GM21619 (cell line): ENCODE measurements around the gene SPA17.

Experiments used
- ATAC-seq: cut with Tn5 transposase; IDR thresholded peaks from one replicate; pipeline ENCODE4 v1.9.1; 2021; ENCODE audit not compliant: unreplicated experiment

Gene SPA17

DNA sequence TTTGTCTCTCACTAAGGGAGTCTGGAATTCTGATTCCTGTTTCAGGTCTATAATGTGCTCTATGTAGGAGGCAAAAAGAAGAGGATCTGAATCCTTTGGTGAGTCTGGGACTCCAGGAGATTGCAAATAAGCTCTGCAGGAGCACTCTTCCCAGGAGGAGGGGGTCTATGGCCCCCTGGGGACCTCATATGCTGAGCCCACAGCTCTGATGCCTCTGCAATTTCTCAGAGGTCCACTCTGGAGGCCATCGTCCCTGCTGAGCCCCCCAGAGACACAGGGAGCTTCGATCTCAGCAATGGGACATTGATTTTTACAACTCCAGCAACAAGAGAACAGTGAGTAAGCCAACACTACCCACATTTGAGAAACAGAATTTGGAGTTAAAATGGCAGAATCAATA, 45.8 kb downstream of the SPA17 start:
- ATAC-seq: no peak

DNA sequence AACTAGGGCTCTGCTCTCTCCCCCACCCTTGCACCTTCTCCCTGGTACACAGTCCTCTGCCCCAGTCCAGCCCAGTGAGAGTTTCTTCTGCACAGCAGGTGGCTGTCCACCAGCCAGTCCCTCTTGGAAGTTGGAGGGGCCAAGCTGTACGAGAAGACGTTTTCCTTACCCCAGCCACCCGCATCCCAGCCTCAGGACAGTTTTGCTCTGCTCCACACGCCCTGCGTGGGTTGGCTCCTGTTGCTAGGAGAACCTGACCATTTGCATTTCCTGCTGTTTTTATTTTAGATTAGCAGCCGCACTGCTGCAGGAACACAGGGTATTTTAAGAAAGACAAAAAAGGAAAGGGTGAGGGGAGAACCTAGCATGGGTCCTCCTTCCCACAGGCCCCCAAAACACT, 48.5 kb downstream of the SPA17 start:
- ATAC-seq: no peak

DNA sequence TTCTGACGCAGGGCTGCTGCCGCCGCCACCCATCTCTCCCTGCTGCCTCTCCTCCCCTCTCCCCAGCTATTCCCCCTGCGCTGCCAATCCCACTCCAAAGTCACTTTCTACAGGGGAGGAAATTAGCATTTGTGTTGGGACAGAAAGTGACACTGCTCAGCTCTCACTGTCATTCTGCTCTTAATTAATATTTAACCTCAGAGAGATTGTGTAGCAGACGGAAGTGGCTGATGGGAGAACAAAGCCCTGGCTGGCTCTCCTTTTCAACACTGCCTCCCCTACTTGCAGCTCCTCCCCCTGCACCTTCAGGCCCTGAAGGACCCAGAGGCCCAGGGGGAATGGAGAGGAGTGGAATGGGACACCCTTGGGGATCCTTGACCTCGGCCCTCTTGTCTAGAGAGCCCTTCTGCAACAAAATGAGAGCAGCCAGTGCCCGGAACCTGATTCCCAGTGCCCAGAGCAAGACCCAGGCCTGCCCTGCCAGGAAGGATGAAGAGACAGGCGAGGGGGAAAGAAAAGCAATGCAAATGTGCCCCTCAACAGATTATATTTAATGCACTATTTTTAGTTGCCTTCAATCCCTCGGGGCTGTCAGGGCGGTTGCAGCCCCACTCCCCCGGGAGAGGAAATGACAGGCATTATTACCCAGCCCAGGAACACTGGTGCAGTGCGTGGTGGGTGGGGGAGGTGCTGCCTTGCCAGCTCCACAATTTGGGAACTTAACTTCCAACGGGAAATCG, 51.4 kb downstream of the SPA17 start:
- peak; percentile 97 for ATAC-seq

DNA sequence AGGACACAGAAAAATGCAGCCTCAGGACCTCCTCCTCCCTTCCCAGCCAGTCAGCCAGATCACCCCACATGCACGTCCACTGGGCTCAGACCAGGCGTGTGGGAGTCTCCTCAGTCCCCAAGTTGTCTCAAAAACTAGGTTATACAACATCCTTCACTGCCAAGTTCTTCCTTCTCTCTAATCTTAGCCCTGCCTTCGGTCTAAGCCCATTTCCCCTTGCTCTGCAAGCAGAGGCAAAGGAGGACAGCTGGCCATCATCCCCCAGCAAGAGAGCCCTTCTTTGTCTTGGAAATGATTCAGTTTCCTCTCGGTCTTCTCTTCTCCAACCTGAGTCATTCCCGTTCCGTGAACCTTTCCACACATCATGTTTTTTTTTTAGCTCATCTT, 52.0 kb downstream of the SPA17 start:
- ATAC-seq: peak; percentile 9

DNA sequence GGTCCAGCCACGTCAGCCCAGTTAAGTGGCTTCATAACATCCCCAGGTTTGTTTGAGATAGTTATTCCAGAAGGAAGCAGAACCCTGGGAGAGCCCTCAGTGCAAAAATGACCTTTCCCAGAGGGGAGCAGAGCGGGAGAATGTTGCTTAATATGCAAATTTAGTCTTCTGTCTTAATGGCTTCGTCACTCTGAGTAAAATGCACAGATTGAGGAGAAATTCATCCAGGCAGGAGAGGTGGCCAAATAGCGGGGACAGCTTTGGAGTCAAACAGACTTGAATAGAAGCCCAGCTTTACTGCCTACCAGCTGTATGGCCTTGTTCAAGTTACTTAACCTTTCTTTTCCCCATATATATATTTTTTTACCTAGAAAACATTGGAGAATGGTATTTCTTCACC, 53.8 kb downstream of the SPA17 start:
- ATAC-seq: no peak

DNA sequence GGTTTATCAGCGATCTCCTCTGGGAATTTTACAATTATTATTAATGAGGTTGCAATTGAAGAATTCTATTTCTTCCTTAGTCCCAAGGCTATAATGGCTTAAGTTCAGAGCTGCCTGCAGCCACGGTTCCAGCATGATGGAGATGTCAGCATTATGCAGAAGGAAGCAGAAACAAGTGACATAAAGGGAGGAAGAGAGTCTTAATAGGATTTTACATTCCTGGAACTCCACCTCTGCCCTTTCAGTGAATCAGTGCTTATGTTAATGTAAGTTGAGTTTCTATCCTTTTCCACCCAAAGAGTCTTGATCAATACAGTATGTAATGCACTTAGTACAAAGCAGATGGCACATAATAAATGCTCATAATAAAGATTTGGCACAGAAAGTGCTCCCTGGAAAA, 54.4 kb downstream of the SPA17 start:
- no peak for ATAC-seq

DNA sequence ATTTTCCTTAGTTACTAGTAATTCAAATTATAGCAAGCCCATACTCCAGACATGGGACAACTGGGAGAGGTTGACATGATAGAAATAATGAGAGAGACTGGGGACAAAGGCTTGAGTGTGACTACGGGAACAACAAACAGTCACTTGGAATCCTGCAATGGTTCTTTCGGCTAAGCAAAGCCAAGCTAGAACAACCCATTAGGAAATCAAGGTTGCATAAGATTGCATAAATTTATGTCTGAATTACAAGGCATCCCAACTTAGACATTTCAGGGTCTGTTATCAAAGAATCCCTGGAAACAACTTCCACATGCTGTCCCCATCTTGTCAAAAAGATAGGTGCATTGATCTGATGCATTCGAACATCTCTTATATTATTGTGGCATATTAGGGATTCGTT, 55.9 kb downstream of the SPA17 start:
- ATAC-seq: no peak

DNA sequence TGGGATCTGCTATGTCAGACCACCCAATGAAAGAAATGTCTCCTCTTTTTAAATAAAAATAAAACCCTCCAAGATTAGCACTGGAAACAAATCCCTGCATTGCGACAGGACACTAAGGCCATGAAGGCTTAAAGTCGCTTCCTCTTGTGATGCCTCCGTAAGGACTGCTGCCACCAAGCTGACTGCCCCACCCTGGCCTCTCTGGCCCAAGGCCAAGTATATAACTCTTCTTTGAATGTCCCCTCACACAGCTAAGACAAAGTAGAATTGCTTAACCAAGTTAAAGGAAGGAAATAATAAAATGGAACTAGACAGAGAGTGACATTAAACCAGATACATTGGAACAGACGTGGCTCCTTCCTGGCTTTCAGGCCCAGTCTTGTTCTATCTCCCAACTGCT, 58.5 kb downstream of the SPA17 start:
- ATAC-seq: no peak

DNA sequence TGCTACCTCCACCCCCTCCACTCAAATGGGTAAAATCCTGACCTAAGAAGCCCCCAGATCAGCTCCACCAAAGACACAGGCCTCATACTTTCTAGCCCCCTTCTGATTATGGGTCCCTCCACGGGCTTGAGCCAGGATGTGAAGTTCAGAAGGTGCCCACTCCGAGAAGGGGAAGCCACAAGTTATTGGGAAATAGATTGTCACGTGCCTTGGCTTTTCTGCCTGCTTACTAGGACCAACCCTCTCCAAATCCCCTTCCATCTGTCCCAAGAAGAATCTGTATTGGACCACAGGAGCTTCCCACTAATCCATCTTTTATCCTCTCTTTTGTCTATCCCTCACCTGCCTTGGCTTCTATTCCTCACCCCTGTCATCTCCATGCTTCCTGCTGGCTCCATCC, 63.0 kb downstream of the SPA17 start:
- no peak for ATAC-seq

DNA sequence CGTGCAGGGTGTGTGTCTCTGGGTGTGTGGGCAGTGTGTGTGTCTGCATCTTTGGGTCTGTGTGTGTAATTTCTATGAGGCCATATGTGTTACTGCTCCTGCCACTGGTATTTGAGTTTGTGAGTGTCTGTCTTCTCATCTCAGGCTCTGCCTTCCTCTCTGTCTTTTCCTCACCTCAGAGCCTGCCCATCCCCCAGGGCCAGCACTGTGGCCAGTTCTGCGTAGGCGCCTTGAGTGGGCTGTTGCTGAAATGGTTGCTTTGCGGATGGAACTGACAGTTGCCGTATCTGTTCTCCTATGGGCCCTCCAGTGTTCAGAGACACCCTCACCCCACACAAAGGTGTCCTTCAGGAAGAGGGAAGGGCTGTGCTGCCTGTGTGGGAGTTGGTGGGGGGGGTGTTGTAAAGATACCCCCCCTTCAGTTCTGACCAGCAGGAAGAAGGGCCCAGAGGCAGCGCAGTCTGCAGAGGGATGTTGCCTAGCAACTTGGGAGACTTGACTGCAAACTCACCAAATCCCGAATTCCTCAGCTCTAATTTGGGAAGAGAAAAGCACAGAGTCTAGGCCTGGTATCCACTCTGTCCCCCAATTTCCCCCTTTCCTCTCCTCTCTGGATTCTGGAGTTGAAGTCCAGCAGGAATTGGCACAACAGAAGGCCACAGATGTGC, 64.1 kb downstream of the SPA17 start:
- ATAC-seq: no peak

DNA sequence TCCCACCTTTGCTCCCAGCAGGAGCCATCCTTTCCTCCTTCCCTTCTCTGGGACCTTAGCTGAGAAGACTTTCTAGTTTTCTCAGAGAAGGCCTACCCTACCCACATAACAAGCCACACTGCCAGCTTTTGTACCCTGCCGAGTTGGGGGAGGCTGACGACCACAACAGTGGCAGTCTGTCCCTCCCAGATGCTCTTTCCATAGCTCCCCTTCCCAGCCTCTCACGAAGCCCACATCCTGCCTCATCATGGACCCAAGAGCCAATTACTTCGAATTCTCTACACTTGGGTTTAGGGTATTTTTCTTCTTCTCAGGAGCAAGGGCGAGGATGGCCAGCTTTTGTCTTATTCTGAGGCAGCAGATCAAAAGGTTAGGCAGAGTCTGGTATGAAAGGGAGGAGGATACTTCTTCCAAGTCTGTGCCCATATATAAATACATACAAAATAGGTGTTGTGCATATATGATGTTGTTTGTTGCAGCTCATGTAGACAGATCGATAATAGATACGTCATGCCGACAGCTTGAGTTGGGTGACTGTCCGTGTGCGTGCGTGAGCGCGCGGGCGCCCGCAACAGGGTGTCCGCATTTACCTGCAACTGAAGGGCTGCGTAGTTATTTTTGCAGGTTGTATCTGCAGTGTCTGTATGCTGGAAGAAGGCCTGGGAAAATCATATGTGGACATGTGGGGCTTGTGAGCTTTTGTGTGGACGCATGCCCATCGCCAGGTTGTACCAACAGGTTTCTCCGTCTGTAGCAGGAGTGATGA, 65.2 kb downstream of the SPA17 start:
- ATAC-seq: no peak

DNA sequence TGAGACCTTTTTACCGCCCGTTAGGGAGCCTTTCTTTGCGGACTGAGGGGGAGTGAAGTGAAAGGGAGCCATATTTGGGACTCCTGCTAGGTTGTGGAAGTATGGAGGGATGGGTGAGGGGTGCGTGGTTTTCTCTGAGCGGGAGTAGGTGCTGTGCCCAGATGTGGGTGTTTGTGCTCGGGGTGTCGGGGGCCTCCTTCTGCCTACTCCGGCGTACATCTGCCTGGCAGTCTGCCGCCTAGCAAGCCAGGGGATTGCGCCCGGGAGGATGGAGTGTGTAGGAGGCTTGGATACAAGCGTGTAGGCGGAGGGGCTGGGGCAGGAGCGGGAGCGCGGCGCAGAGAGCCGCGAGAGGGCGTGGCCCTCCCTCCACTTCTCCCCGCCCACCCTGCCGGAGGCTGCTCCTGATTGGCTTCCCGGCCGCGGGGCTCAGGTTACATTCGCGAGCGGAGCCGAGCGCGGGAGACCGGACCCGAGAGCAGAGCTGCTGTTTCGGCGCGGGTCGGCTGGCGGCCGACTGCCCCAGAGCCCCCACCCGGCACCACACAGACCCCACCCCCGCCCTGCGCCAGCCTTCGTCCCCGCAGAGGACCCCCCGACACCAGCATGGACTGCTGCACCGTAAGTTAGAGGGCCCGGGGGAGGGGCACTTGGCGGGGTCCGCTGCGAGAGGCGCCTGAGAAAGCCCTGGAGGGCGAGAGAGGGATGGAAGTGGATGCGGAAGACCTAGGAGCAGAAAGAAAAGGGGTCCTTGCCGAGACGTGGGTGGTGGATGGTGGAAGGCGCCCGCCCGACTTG, 66.0 kb downstream of the SPA17 start, which contains the start of gene NRGN:
Gene NRGN (plus strand): TSS at position 464 of the 798 bp plus-strand sequence. CDS start 143 bp downstream, at position 607.
- peak; percentile 99 for ATAC-seq

DNA sequence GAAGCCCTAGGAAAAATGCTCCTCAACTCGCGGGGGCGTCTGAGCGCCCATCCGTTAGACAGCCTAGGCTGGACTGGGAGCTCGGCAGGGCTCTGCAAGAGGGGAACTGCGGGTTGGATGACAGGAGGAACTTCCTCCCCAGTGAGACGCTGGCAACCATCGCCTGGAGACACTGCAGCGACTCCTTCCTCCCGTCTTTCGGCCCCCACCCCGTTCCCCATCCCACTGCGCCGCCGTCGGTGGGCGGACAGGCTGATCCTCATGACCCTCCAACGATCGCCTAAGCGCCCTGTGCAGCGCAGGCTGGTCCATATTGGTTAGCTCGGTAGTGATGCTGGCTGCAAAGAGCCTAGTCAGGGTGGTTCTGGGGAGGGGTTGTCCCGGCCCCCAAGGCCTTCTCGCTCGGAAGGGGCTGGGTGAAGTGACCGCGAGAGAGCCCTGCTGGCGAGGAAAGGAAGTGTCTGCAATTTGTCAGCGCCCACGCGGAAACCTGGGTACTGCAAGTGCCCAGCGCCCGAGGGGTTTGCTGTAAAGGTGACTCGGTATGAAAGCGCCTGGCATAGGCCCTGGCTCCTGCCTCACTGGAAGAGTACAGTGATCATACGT, 66.7 kb downstream of the SPA17 start:
- ATAC-seq: peak; percentile 40

DNA sequence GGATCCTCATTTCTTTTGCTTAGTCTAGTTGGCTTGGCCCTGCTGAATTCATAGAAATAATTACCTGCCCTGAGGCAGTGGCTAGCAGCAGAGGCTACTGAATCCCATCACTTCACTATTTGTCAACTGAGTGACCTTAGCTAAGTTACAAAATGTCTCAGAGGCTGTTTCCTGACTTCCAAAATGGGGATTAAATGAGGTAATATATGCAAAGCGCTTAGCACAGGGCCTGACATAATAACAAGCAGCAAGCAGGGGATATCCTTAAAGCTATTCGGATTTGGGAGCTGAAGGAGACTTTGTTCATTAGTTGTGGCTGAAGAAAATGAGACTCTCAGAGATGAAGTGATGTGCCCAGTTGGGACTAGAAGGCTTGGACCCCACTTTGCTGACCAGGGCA, 68.9 kb downstream of the SPA17 start:
- ATAC-seq: no peak

DNA sequence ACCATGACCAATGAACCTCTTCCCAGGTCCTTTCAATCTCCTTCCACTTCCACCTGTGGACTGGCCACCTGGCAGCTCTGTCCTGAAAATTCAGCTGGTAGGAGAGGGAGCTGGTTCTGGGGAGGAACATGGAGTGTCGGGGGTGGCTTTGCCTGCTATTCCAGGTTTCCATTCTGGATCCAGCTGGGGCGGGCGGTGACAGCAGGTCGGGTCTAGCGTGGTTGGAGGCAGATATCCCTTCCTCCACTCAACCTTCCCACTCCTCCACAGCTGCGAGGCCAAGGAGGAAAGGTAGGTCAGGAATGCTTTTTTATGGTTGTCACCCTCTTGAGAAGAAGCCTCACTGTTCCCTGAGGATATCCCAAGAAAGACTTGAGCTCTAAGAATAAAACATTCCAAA, 69.3 kb downstream of the SPA17 start:
- ATAC-seq: no peak

DNA sequence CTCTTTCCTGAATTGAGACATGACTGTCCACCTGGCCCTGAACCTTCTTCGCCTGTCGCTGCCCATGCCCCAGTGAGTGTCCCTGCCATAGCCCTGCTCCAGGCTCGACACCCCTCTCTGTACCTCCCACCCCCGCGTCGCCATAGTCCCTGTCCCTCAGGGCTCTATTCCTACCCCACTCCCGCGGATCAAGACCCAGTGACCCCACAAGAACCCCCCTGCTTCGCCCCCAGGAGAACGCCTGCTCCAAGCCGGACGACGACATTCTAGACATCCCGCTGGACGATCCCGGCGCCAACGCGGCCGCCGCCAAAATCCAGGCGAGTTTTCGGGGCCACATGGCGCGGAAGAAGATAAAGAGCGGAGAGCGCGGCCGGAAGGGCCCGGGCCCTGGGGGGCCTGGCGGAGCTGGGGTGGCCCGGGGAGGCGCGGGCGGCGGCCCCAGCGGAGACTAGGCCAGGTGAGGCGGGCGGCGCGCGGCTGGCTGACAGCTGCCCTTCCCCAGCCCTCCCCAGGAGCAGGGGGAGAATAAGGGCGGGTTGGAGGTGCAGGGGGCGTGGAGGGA, 71.6 kb downstream of the SPA17 start:
- no peak for ATAC-seq

DNA sequence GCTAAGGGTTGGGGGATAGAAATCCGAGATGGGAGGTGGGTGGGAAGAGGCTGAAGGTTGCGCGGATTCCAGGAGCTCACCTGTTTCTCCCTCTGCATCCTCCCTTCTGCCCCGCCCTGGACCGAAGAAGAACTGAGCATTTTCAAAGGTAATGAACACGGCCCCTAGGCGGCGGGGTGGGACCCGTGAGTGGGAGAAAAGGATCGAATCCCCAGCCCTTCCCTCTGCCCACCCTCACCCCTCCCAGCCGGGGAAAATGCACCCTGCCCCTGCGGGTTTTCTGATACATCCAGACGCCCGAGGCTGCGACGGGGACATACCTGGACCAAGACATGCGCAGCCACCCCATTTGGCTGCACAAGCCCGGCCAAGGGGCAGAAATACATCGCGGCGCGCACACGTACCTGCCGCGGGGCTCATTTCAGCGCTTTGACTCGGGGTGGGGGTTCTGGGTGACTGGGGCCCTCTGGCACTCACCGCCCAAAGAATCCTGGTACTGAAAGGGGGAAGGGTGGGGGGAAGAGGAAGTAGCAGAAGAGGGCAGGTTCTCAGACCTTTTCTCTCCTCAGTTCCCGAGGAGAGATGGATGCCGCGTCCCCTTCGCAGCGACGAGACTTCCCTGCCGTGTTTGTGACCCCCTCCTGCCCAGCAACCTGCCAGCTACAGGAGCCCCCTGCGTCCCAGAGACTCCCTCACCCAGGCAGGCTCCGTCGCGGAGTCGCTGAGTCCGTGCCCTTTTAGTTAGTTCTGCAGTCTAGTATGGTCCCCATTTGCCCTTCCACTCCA, 72.3 kb downstream of the SPA17 start:
- peak; percentile 17 for ATAC-seq

DNA sequence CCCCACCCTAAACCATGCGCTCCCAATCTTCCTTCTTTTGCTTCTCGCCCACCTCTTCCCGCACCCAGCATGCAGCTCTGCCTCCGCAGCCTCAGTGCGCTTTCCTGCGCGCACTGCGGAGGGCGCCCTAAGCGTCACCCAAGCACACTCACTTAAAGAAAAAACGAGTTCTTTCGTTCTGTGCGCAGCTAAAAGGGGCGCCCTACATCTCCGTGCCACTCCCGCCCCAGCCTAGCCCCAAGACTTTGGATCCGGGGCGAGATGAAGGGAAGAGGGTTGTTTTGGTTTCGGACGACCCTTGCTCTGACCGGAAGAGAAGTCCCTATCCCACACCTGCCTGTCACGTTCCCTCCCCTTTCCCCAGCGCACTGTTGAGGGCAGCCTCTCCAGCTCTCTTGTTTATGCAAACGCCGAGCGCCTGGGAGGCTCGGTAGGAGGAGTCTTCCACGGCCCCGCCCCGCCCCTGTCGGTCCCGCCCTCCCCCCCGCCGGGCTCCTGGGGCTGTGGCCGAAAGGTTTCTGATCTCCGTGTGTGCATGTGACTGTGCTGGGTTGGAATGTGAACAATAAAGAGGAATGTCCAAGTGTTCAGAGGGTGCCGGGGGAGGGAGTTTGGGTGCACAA, 73.0 kb downstream of the SPA17 start:
- peak; percentile 92 for ATAC-seq
